CD4-positive, alpha-beta T cell treated with Interleukin-17A for 4 hours (primary cell): ENCODE data around the gene LNX1.

Experiments used
- DNase-seq: peaks from one replicate; pipeline ENCODE4 v3.0.0-alpha.2; 2020; ENCODE audit warnings: mixed read lengths

LNX1 gene

GRCh38 chr4:53591372-53591892 is at the start of gene LNX1:
Gene LNX1, minus strand, starts transcription at chr4:53591486. Its CDS starts 17,484 bp downstream, at chr4:53574002.
- peak; percentile 8 for DNase-seq

GRCh38 chr4:53640576-53641453 is 49.5 kb upstream of the LNX1 start:
- no peak for DNase-seq

GRCh38 chr4:53638919-53639318 is 47.6 kb upstream of the LNX1 start:
- no peak for DNase-seq

- no peak for DNase-seq
Measured at GRCh38 chr4:53637348-53637747, 46.1 kb upstream of the LNX1 start.

- no peak for DNase-seq
Measured at GRCh38 chr4:53635697-53636483, 44.6 kb upstream of the LNX1 start.

- DNase-seq = no peak
Measured at GRCh38 chr4:53633608-53634007, 42.3 kb upstream of the LNX1 start.

- no peak for DNase-seq
Measured at GRCh38 chr4:53629296-53629695, 38.0 kb upstream of the LNX1 start.

GRCh38 chr4:53626491-53626890 is 35.2 kb upstream of the LNX1 start:
- no peak for DNase-seq

GRCh38 chr4:53625888-53626287 is 34.6 kb upstream of the LNX1 start:
- no peak for DNase-seq

GRCh38 chr4:53622739-53623151 is 31.5 kb upstream of the LNX1 start:
- no peak for DNase-seq

- DNase-seq = no peak
Measured at GRCh38 chr4:53620956-53621355, 29.7 kb upstream of the LNX1 start.

GRCh38 chr4:53619431-53619830 is 28.1 kb upstream of the LNX1 start:
- DNase-seq = no peak

- no peak for DNase-seq
Measured at GRCh38 chr4:53618321-53618720, 27.0 kb upstream of the LNX1 start.

GRCh38 chr4:53617101-53617680 is 25.9 kb upstream of the LNX1 start:
- DNase-seq = no peak

- DNase-seq = no peak
Measured at GRCh38 chr4:53616219-53616618, 24.9 kb upstream of the LNX1 start.

- DNase-seq = no peak
Measured at GRCh38 chr4:53614591-53614990, 23.3 kb upstream of the LNX1 start.

- no peak for DNase-seq
Measured at GRCh38 chr4:53613428-53613827, 22.1 kb upstream of the LNX1 start.

- no peak for DNase-seq
Measured at GRCh38 chr4:53608649-53609048, 17.4 kb upstream of the LNX1 start.

GRCh38 chr4:53608242-53608641 is 17.0 kb upstream of the LNX1 start:
- no peak for DNase-seq

- no peak for DNase-seq
Measured at GRCh38 chr4:53605783-53606182, 14.5 kb upstream of the LNX1 start.

GRCh38 chr4:53602390-53602789 is 11.1 kb upstream of the LNX1 start:
- DNase-seq = no peak

GRCh38 chr4:53601251-53601764 is 10.0 kb upstream of the LNX1 start:
- no peak for DNase-seq

GRCh38 chr4:53599632-53600031 is 8.3 kb upstream of the LNX1 start:
- no peak for DNase-seq
